ENCODE results near the gene HDAC1. TPM values are rescaled to one million over a fixed set of nuclear protein-coding genes. Genes with fewer than 3 reads are reported as not detected.

The HDAC1 gene
- polyA plus RNA-seq, 1 of the 3 experiments (the other 2 are of a cell fraction), result 172 TPM

- peaks cover 13% of the 10 kb centered on the region for H4K20me1 ChIP-seq (ENCODE audit: insufficient read depth)
- POLR2A ChIA-PET, result no interaction called here
- no peaks in the 10 kb centered on the region for H3K27me3 ChIP-seq (ENCODE audit: insufficient read depth)
- H3K9me2 ChIP-seq, result no peaks in the 10 kb centered on the region
- CTCF ChIA-PET, result no interaction called here
- no peak for DNase-seq
- TF ChIP-seq USF1 (IDR thresholded peaks at IDR 0.05; ENCODE audit: borderline replicate concordance, low read depth), result no peak
- no peak for TF ChIP-seq RCOR1 (IDR thresholded peaks at IDR 0.05; ENCODE audit: low read length)
- no peak for TF ChIP-seq POLR2AphosphoS5 (IDR thresholded peaks at IDR 0.05; ENCODE audit: low read depth, low read length)
- TF ChIP-seq CTCF (IDR thresholded peaks at IDR 0.05), result no peak
- peaks cover 22% of the 10 kb centered on the region for H3K79me2 ChIP-seq (ENCODE audit: insufficient read depth)
- H3K4me1 ChIP-seq (ENCODE audit: control insufficient read depth in 1 of 2, insufficient read depth in 2 of 2, low read depth in 1 of 2, low read length in 1 of 2), result peaks cover 8 to 17% of the 10 kb centered on the region in 2 experiments; a peak in 3 of 4 replicates
- H3K4me2 ChIP-seq, result no peak overlapping the region
- WGBS (ENCODE audit: low lambda C conversion rate), result 93% methylated on average over 14 of the region's 14 CpGs
- H3K36me3 ChIP-seq (replicated peaks in 1 of 2; ENCODE audit: control insufficient read depth in 1 of 2, insufficient read depth in 2 of 2, low read length in 1 of 2), result peaks cover 7% of the 10 kb centered on the region in 2 experiments
- H3K27ac ChIP-seq (ENCODE audit: low read depth in 2 of 2, low read length in 1 of 2), result no peak overlapping the region
- H3K4me3 ChIP-seq (ENCODE audit: low read depth in 2 of 2, low read length in 1 of 2), result no peak overlapping the region
- no peak overlapping the region for H3K9ac ChIP-seq
- no peaks in the 10 kb centered on the region for H3K9me3 ChIP-seq
- peaks cover 6% of the 10 kb centered on the region for H3F3A ChIP-seq (replicated peaks; ENCODE audit: insufficient read depth)
- no peak overlapping the region for H2AFZ ChIP-seq (ENCODE audit: low read depth)
Measured at GRCh38 chr1:32338637-32339145, 46.8 kb downstream of the HDAC1 start.

- H3K9ac ChIP-seq, result no peak overlapping the region
- no peaks in the 10 kb centered on the region for H3K9me3 ChIP-seq
- H3K27me3 ChIP-seq (ENCODE audit: insufficient read depth), result no peaks in the 10 kb centered on the region
- H3K4me3 ChIP-seq (ENCODE audit: low read depth in 2 of 2, low read length in 1 of 2), result no peak overlapping the region
- H3K9me2 ChIP-seq, result no peaks in the 10 kb centered on the region
- DNase-seq, result no peak
- 59% methylated on average over 4 of the region's 5 CpGs for WGBS (ENCODE audit: low lambda C conversion rate)
- H3F3A ChIP-seq (replicated peaks; ENCODE audit: insufficient read depth), result no peaks in the 10 kb centered on the region
- no peak overlapping the region for H3K27ac ChIP-seq (ENCODE audit: low read depth in 2 of 2, low read length in 1 of 2)
- no peak overlapping the region for H2AFZ ChIP-seq (ENCODE audit: low read depth)
- peaks cover 14% of the 10 kb centered on the region for H3K79me2 ChIP-seq (ENCODE audit: insufficient read depth)
- ChIA-PET POLR2A (no interaction called here), CTCF (no interaction called here)
- H3K36me3 ChIP-seq (replicated peaks in 1 of 2; ENCODE audit: control insufficient read depth in 1 of 2, insufficient read depth in 2 of 2, low read length in 1 of 2), result no peaks in the 10 kb centered on the region
- no peak overlapping the region for H3K4me2 ChIP-seq
- peaks cover 6% of the 10 kb centered on the region for H4K20me1 ChIP-seq (ENCODE audit: insufficient read depth)
- peaks cover 1 to 9% of the 10 kb centered on the region in 2 experiments; a peak in 2 of 4 replicates for H3K4me1 ChIP-seq (ENCODE audit: control insufficient read depth in 1 of 2, insufficient read depth in 2 of 2, low read depth in 1 of 2, low read length in 1 of 2)
- TF ChIP-seq PBX3 (IDR thresholded peaks at IDR 0.05) (no peak), ZBTB33 (IDR thresholded peaks at IDR 0.05; ENCODE audit: borderline replicate concordance, low read depth) (no peak), TCF12 (IDR thresholded peaks at IDR 0.05) (0 out of 2 replicates have a peak, but pooled peaks have one; percentile 11), ELF1 (IDR thresholded peaks at IDR 0.05) (no peak), POLR2AphosphoS5 (IDR thresholded peaks at IDR 0.05; ENCODE audit: low read depth, low read length) (no peak), IRF3 (IDR thresholded peaks at IDR 0.05; ENCODE audit: low read depth, low read length) (no peak), CHD2 (IDR thresholded peaks at IDR 0.05; ENCODE audit: low read length, partially characterized antibody) (no peak), TEAD4 (IDR thresholded peaks at IDR 0.05; ENCODE audit: borderline replicate concordance, insufficient read depth) (no peak), YY1 (IDR thresholded peaks at IDR 0.05; ENCODE audit: low read depth) (no peak), USF2 (IDR thresholded peaks at IDR 0.05; ENCODE audit: borderline replicate concordance, low read depth, low read length) (no peak), EZH2phosphoT487 (IDR thresholded peaks at IDR 0.05; ENCODE audit: borderline replicate concordance, low read depth) (no peak), NFIC (IDR thresholded peaks at IDR 0.05; ENCODE audit: borderline replicate concordance) (no peak), USF1 (IDR thresholded peaks at IDR 0.05; ENCODE audit: borderline replicate concordance, low read depth) (no peak), RAD21 (IDR thresholded peaks at IDR 0.05; ENCODE audit: low read length) (no peak), JUND (IDR thresholded peaks at IDR 0.05) (no peak), TAF1 (IDR thresholded peaks at IDR 0.05; ENCODE audit: borderline replicate concordance, low read depth, low read length) (no peak)
Measured at GRCh38 chr1:32339363-32339978, 47.6 kb downstream of the HDAC1 start.
